Activated B cell treated with CpG ODN at 0.5 μM for 24 hours (primary cell): ENCODE data around the gene ARFGAP2. TPM values are rescaled to one million over a fixed set of nuclear protein-coding genes. Genes with fewer than 3 reads are reported as not detected.

ENCODE experiments used
- ATAC-seq: fragments of 200-7000 bp; cut with Tn5 transposase; one replicate; pipeline ENCODE4 v1.10.0; 2021; ENCODE audit warnings: low read depth, mild to moderate bottlenecking, moderate library complexity
- CTCF ChIA-PET: fragments of 350-600 bp; sonication (Branson Sonifier 250); formaldehyde crosslinking; loops from one replicate; lab custom pipeline; 2021; ENCODE audit warnings: antibody characterized with exemption; lab: Charles Lee
- POLR2A ChIA-PET: fragments of 350-600 bp; sonication (Branson Sonifier 250); formaldehyde crosslinking; loops from one replicate; lab custom pipeline; 2021; ENCODE audit warnings: antibody characterized with exemption; lab: Charles Lee
- DNase-seq: peaks from one replicate; pipeline ENCODE4 v3.0.0; 2022
- H3K27ac Mint-ChIP-seq: one replicate; pipeline ENCODE4 v1.8.0; 2020; ENCODE audit warnings: mixed read lengths
- H3K27me3 Mint-ChIP-seq: one replicate; pipeline ENCODE4 v1.8.0; 2021; ENCODE audit warnings: mixed read lengths
- H3K36me3 Mint-ChIP-seq: one replicate; pipeline ENCODE4 v1.8.0; 2021; ENCODE audit warnings: low read depth, mixed read lengths
- H3K4me1 Mint-ChIP-seq: one replicate; pipeline ENCODE4 v1.8.0; 2021; ENCODE audit warnings: mixed read lengths
- H3K4me3 Mint-ChIP-seq: one replicate; pipeline ENCODE4 v1.8.0; 2020; ENCODE audit warnings: mild to moderate bottlenecking, mixed read lengths
- H3K9me3 Mint-ChIP-seq: one replicate; pipeline ENCODE4 v1.8.0; 2020; ENCODE audit warnings: mixed read lengths
- intact Hi-C: fragments of 100-400 bp; cut with micrococcal nuclease; formaldehyde crosslinking; loops from one replicate; pipeline ENCODE4 v1.15.1; 2024
- total RNA-seq: library from RNA; stranded (reverse); gene quantifications from 2 replicates; pipeline ENCODE4 v1.2.3, GENCODE V29; 2022
- TF ChIP-seq, protein P1 (sequence below): fragments of 200-600 bp; IDR thresholded peaks from one replicate; pipeline ENCODE4 v1.8.0; 2022; ENCODE audit warnings: antibody characterized with exemption, mild to moderate bottlenecking

The ARFGAP2 gene
- total RNA-seq, 1 donor from 2014 or later, result 176 TPM

DNA sequence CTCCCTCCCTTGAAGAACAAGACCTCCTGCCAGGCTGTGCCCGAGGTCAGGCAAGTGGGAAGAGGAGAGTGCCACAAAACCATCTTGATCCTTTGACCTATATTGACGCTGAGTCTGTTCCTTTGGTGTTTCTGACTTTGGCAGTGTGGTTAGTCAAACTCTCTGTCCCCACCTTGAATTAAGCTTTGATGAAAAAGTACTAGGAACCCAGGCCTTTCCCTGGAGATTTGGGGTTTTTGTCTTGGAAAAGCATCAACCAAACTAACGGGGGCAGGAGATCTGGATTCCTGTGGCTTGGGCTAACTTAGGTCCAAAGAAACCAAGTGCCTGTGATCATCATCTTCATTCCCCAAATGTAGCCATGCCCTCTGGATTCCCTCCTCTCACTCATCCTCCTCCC, 40.4 kb downstream of the ARFGAP2 start:
- Mint-ChIP-seq H3K9me3 (no peaks in the 10 kb centered on the region), H3K36me3 (peaks cover 20% of the 10 kb centered on the region), H3K4me1 (no peaks in the 10 kb centered on the region), H3K27ac (no peak overlapping the region), H3K4me3 (no peak overlapping the region), H3K27me3 (no peaks in the 10 kb centered on the region)
- TF ChIP-seq, protein P1, sequence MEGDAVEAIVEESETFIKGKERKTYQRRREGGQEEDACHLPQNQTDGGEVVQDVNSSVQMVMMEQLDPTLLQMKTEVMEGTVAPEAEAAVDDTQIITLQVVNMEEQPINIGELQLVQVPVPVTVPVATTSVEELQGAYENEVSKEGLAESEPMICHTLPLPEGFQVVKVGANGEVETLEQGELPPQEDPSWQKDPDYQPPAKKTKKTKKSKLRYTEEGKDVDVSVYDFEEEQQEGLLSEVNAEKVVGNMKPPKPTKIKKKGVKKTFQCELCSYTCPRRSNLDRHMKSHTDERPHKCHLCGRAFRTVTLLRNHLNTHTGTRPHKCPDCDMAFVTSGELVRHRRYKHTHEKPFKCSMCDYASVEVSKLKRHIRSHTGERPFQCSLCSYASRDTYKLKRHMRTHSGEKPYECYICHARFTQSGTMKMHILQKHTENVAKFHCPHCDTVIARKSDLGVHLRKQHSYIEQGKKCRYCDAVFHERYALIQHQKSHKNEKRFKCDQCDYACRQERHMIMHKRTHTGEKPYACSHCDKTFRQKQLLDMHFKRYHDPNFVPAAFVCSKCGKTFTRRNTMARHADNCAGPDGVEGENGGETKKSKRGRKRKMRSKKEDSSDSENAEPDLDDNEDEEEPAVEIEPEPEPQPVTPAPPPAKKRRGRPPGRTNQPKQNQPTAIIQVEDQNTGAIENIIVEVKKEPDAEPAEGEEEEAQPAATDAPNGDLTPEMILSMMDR, result no peak
- CTCF ChIA-PET, result no interaction called here
- no peak for DNase-seq
- no peak for ATAC-seq
- POLR2A ChIA-PET, result no interaction called here
- intact Hi-C loops, result no loop called here

DNA sequence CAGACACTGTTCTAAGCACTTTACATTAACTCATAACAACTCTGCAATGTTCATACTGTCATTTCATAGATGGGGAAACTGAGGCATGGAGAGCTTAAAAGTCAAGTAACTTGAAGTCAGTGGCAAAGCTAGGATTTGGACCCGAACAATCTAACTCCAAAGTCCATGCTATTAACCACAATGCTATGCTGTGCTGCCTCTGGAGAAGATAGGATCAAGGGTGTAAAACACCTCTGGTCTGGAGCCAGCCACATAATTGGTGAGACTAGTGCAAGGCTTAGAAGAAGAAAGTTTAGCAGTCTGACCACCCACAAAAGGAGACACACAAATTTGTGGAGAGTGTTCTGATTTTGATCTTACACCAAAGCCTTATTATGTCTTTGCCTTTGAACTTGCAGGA, 43.7 kb downstream of the ARFGAP2 start:
- intact Hi-C loops, result no loop called here
- ChIA-PET CTCF (no interaction called here), POLR2A (no interaction called here)
- TF ChIP-seq, protein P1, result no peak
- no peak for ATAC-seq
- peaks cover 11% of the 10 kb centered on the region for H3K36me3 Mint-ChIP-seq
- H3K9me3 Mint-ChIP-seq, result no peaks in the 10 kb centered on the region
- H3K27ac Mint-ChIP-seq, result no peak overlapping the region
- DNase-seq, result no peak
- H3K27me3 Mint-ChIP-seq, result no peaks in the 10 kb centered on the region
- H3K4me1 Mint-ChIP-seq, result no peaks in the 10 kb centered on the region
- H3K4me3 Mint-ChIP-seq, result no peak overlapping the region

DNA sequence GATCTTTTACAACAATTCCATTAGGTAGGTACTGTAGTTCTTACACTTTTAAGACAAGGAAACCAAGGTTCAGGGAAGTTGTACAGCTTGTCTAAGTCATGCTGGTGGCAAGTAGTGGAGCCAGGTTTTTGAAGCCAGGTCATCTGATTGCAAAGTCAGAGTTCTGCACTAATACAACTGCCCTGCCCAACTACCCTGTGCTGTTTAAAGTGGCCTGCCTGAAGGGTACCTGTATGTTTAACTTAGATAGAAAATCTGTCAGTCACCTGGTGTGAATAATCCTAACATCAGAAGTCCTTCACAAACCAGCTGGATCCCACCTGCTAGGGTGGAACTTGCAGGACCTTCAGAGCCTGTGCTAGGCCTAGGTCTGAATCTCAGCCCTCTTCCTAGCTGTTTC, 44.2 kb downstream of the ARFGAP2 start:
- Mint-ChIP-seq H3K9me3 (no peaks in the 10 kb centered on the region), H3K4me3 (no peak overlapping the region), H3K4me1 (no peaks in the 10 kb centered on the region), H3K27me3 (no peaks in the 10 kb centered on the region), H3K36me3 (peaks cover 6% of the 10 kb centered on the region), H3K27ac (no peak overlapping the region)
- intact Hi-C loops, result no loop called here
- CTCF ChIA-PET, result no interaction called here
- ATAC-seq, result no peak
- TF ChIP-seq, protein P1, result no peak
- DNase-seq, result no peak
- POLR2A ChIA-PET, result no interaction called here

DNA sequence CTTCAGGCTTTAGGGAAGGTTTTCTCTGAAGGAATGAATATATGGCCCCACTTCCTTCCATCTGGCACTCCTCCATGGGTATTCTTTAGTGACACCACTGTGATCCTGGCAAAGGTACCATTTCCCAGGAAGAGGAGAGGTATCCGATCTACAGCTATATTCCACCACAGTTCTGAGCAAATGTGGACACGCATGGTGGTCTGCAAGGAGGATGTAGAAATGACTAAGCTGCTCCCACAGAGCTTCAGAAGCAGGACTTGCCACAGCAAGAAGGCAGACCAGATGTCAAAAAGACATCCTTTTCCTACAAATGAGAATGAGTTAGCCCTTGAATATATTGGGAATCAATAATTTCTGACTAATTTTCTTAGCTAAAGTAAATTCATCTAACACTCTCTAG, 45.5 kb downstream of the ARFGAP2 start:
- Mint-ChIP-seq H3K4me3 (no peak overlapping the region), H3K4me1 (no peaks in the 10 kb centered on the region), H3K36me3 (no peaks in the 10 kb centered on the region), H3K27ac (no peak overlapping the region), H3K27me3 (no peaks in the 10 kb centered on the region), H3K9me3 (no peaks in the 10 kb centered on the region)
- ATAC-seq, result no peak
- TF ChIP-seq, protein P1, result no peak
- ChIA-PET CTCF (interaction anchor here (1.3 kb wide), 1 partner anchor 22 kb away, joined by 4 read pairs; no protein-coding TSS in a partner anchor), POLR2A (interaction anchor here (0.6 kb wide), 1 partner anchor 195 kb away, joined by 8 read pairs; the partner anchor contains the start of gene CSTPP1)
- DNase-seq, result no peak
- intact Hi-C loops, result no loop called here

DNA sequence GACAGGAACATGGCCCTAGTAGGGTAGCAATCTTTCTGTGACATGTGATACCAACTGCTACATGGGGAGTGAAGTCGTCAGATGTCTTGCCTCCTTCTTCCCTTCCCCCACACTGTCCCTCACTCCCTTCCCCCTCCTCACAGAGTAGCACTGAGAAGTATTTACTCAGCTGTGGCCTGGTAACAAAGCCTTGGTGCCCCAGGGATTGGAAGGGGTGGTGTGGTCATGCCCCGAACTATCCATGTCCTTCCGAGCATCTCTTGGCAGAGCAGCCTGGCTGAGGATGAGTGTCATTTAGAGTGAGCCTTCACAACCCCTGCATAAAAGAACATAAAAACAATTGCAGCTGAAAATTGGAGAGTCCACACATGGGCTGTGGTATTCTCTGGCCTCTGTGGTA, 46.1 kb downstream of the ARFGAP2 start:
- H3K9me3 Mint-ChIP-seq, result no peaks in the 10 kb centered on the region
- no peak overlapping the region for H3K27ac Mint-ChIP-seq
- TF ChIP-seq, protein P1, result no peak
- intact Hi-C loops, result no loop called here
- no peak overlapping the region for H3K4me3 Mint-ChIP-seq
- no peaks in the 10 kb centered on the region for H3K4me1 Mint-ChIP-seq
- no peaks in the 10 kb centered on the region for H3K27me3 Mint-ChIP-seq
- no peak for DNase-seq
- no peaks in the 10 kb centered on the region for H3K36me3 Mint-ChIP-seq
- ChIA-PET POLR2A (interaction anchor here (0.6 kb wide), 1 partner anchor 194 kb away, joined by 8 read pairs; the partner anchor contains the start of gene CSTPP1), CTCF (no interaction called here)
- ATAC-seq, result no peak
